Loucy (cell line): ENCODE results near the gene GZMA.
A peak's percentile ranks its signal among the peaks of the same experiment; 100 is the strongest.

Source experiments
- H2AFZ ChIP-seq: fragments of 200-600 bp; sonication (generic); 2 replicates; pipeline ENCODE4 v1.6.0; 2016; ENCODE audit warnings: antibody characterized with exemption, mild to moderate bottlenecking, low read length, moderate library complexity
- H3F3A ChIP-seq: fragments of 200-600 bp; 2 replicates; pipeline ENCODE4 v1.6.0; 2016; ENCODE audit warnings: antibody characterized with exemption, low read depth, mild to moderate bottlenecking
- H3K27me3 ChIP-seq: fragments of 200-600 bp; sonication (generic); 2 replicates; pipeline ENCODE4 v1.6.1; 2014; ENCODE audit warnings: low read length, mild to moderate bottlenecking; ENCODE audit not compliant: insufficient read depth, poor library complexity, severe bottlenecking
- H3K36me3 ChIP-seq: fragments of 200-600 bp; sonication (generic); 2 replicates; pipeline ENCODE4 v1.6.1; 2016; ENCODE audit warnings: low read length; ENCODE audit not compliant: insufficient read depth
- H3K4me1 ChIP-seq: fragments of 200-600 bp; sonication (generic); 2 replicates; pipeline ENCODE4 v1.5.1; 2014; ENCODE audit warnings: low read length, mild to moderate bottlenecking; ENCODE audit not compliant: insufficient read depth, poor library complexity, severe bottlenecking
- H3K4me2 ChIP-seq: fragments of 200-600 bp; sonication (generic); 2 replicates; pipeline ENCODE4 v1.6.0; 2014; ENCODE audit warnings: antibody characterized with exemption, low read length, low read depth, mild to moderate bottlenecking; ENCODE audit not compliant: poor library complexity, severe bottlenecking
- H3K4me3 ChIP-seq: fragments of 200-600 bp; sonication (generic); 2 replicates; pipeline ENCODE4 v1.5.1; 2014; ENCODE audit warnings: low read length, mild to moderate bottlenecking, mixed read lengths; ENCODE audit not compliant: poor library complexity, severe bottlenecking
- H3K79me2 ChIP-seq: fragments of 200-600 bp; sonication (generic); 2 replicates; pipeline ENCODE4 v1.6.1; 2014; ENCODE audit warnings: low read length; ENCODE audit not compliant: insufficient read depth
- H3K9ac ChIP-seq: fragments of 200-600 bp; sonication (generic); 2 replicates; pipeline ENCODE4 v1.6.0; 2014; ENCODE audit warnings: mild to moderate bottlenecking, low read depth, low read length, moderate library complexity; ENCODE audit not compliant: poor library complexity, severe bottlenecking
- H3K9me2 ChIP-seq: fragments of 200-600 bp; sonication (generic); replicated peaks from 2 replicates; pipeline ENCODE4 v1.6.1; 2016; ENCODE audit warnings: low read depth, low read length, mixed read lengths
- H3K9me3 ChIP-seq: fragments of 200-600 bp; sonication (generic); 2 replicates; pipeline ENCODE4 v1.6.1; 2014; ENCODE audit warnings: mild to moderate bottlenecking, antibody characterized with exemption, low read length, low read depth; ENCODE audit not compliant: insufficient read depth
- H4K20me1 ChIP-seq: fragments of 200-600 bp; sonication (generic); 2 replicates; pipeline ENCODE4 v1.6.0; 2014; ENCODE audit warnings: antibody characterized with exemption, low read length, mild to moderate bottlenecking; ENCODE audit not compliant: insufficient read depth, poor library complexity, severe bottlenecking
- CTCF ChIP-seq: fragments of 200-600 bp; sonication (generic); conservative IDR thresholded peaks from 2 replicates; pipeline ENCODE4 v1.5.1; 2014; ENCODE audit warnings: mild to moderate bottlenecking, antibody characterized with exemption, low read length
- EZH2phosphoT487 ChIP-seq: fragments of 200-600 bp; IDR thresholded peaks from 2 replicates; pipeline ENCODE4 v1.6.1; 2018; ENCODE audit warnings: antibody characterized with exemption, mild to moderate bottlenecking, moderate library complexity, borderline replicate concordance

Gene GZMA

GRCh38 chr5:55123365-55123764 is 20.9 kb downstream of the GZMA start:
- H3K36me3 ChIP-seq, result no peaks in the 10 kb centered on the region
- H3K9me2 ChIP-seq, result no peaks in the 10 kb centered on the region
- TF ChIP-seq CTCF (no peak), EZH2phosphoT487 (no peak)

GRCh38 chr5:55134053-55134722 is 31.7 kb downstream of the GZMA start:
- Histone ChIP-seq H3K9me2 (no peaks in the 10 kb centered on the region), H3K27me3 (no peaks in the 10 kb centered on the region), H3K79me2 (no peaks in the 10 kb centered on the region), H3K4me1 (peaks cover 28% of the 10 kb centered on the region), H3K36me3 (no peaks in the 10 kb centered on the region), H3F3A (no peaks in the 10 kb centered on the region), H3K9ac (peak overlapping the region; percentile 63), H3K4me2 (peak overlapping the region; percentile 75), H2AFZ (no peak overlapping the region), H3K4me3 (peak overlapping the region; percentile 52), H4K20me1 (no peaks in the 10 kb centered on the region), H3K9me3 (peaks cover 6% of the 10 kb centered on the region; the same call in 1 of the 2 replicates)
- TF ChIP-seq CTCF, result no peak
- TF ChIP-seq EZH2phosphoT487, result no peak

More at GRCh38 chr5:55123365-55123764, 20.9 kb downstream of the GZMA start:
- H3K4me1 ChIP-seq, result no peaks in the 10 kb centered on the region
- no peaks in the 10 kb centered on the region for H3F3A ChIP-seq
- H3K4me2 ChIP-seq, result no peak overlapping the region
- H3K27me3 ChIP-seq, result no peaks in the 10 kb centered on the region
- H3K4me3 ChIP-seq, result no peak overlapping the region
- H4K20me1 ChIP-seq, result no peaks in the 10 kb centered on the region
- H3K9me3 ChIP-seq, result no peaks in the 10 kb centered on the region
- no peaks in the 10 kb centered on the region for H3K79me2 ChIP-seq
- no peak overlapping the region for H3K9ac ChIP-seq
- H2AFZ ChIP-seq, result no peak overlapping the region

GRCh38 chr5:55136521-55136920 is 34.1 kb downstream of the GZMA start:
- Histone ChIP-seq H3K27me3 (no peaks in the 10 kb centered on the region), H3K9me3 (no peaks in the 10 kb centered on the region), H3K79me2 (no peaks in the 10 kb centered on the region), H3K4me3 (no peak overlapping the region), H3K4me2 (no peak overlapping the region), H4K20me1 (no peaks in the 10 kb centered on the region), H2AFZ (no peak overlapping the region), H3K9ac (no peak overlapping the region), H3K36me3 (no peaks in the 10 kb centered on the region), H3F3A (no peaks in the 10 kb centered on the region), H3K4me1 (peaks cover 28% of the 10 kb centered on the region), H3K9me2 (no peaks in the 10 kb centered on the region)
- TF ChIP-seq EZH2phosphoT487 (no peak), CTCF (no peak)
